OCI-LY7 (cell line): Measurements from ENCODE around the gene GMDS. TPM values are rescaled to one million over a fixed set of nuclear protein-coding genes. Genes with fewer than 3 reads are reported as not detected.

Source experiments
- BruUV-seq: library from RNA; stranded (reverse); fragments of 400-500 nt; replicated peaks from 2 replicates; lab custom pipeline; 2021; lab: Mats Ljungman, UMichigan
- CTCF ChIA-PET: fragments of 300-600 bp; sonication (Branson Sonifier 250); formaldehyde crosslinking; loops from one replicate; lab custom pipeline; 2022; ENCODE audit warnings: antibody characterized with exemption; ENCODE audit not compliant: unreplicated experiment; lab: Charles Lee
- POLR2A ChIA-PET: fragments of 300-600 bp; sonication (Branson Sonifier 250); formaldehyde crosslinking; loops from one replicate; lab custom pipeline; 2022; ENCODE audit warnings: antibody characterized with exemption; lab: Charles Lee
- DNase-seq: peaks from one replicate; pipeline ENCODE4 v3.0.0-alpha.2; 2015; ENCODE audit warnings: low spot score
- H2AFZ ChIP-seq: fragments of 200-600 bp; sonication (generic), shearing (Covaris generic); 2 replicates; pipeline ENCODE4 v1.6.1; 2014; ENCODE audit warnings: mild to moderate bottlenecking, antibody characterized with exemption, low read length, moderate library complexity
- H3K27ac ChIP-seq: fragments of 200-600 bp; sonication (generic); 2 replicates; pipeline ENCODE4 v1.5.1; 2014; ENCODE audit warnings: mixed run types, low read depth, mild to moderate bottlenecking, moderate library complexity, low read length, inconsistent platforms; ENCODE audit not compliant: poor library complexity, severe bottlenecking
- H3K36me3 ChIP-seq: fragments of 200-600 bp; sonication (generic); 2 replicates; pipeline ENCODE4 v1.6.1; 2014; ENCODE audit warnings: mild to moderate bottlenecking, antibody characterized with exemption, low read length, moderate library complexity, mixed read lengths; ENCODE audit not compliant: insufficient read depth
- H3K4me1 ChIP-seq: fragments of 200-600 bp; sonication (generic); 2 replicates; pipeline ENCODE4 v1.5.1; 2014; ENCODE audit warnings: mild to moderate bottlenecking, low read length; ENCODE audit not compliant: insufficient read depth, poor library complexity, severe bottlenecking
- H3K4me2 ChIP-seq: fragments of 200-600 bp; sonication (generic); 2 replicates; pipeline ENCODE4 v1.6.1; 2014; ENCODE audit warnings: mild to moderate bottlenecking, low read length
- H3K4me3 ChIP-seq: fragments of 200-600 bp; sonication (generic); 2 replicates; pipeline ENCODE4 v1.5.1; 2014; ENCODE audit warnings: mild to moderate bottlenecking, low read depth, low read length; ENCODE audit not compliant: poor library complexity, severe bottlenecking
- H3K79me2 ChIP-seq: fragments of 200-600 bp; sonication (generic); 2 replicates; pipeline ENCODE4 v1.6.1; 2016; ENCODE audit warnings: low read depth, mild to moderate bottlenecking, low read length, moderate library complexity, mixed read lengths; ENCODE audit not compliant: insufficient read depth
- H3K9me2 ChIP-seq: fragments of 200-600 bp; sonication (generic); 2 replicates; pipeline ENCODE4 v1.6.1; 2016; ENCODE audit warnings: mild to moderate bottlenecking, low read length, mixed read lengths; ENCODE audit not compliant: insufficient read depth
- H3K9me3 ChIP-seq: fragments of 200-600 bp; sonication (generic); 2 replicates; pipeline ENCODE4 v1.6.1; 2014; ENCODE audit warnings: mild to moderate bottlenecking, mixed run types, low read length, mixed read lengths
- H4K20me1 ChIP-seq: fragments of 200-600 bp; sonication (generic); 2 replicates; pipeline ENCODE4 v1.6.1; 2014; ENCODE audit warnings: mild to moderate bottlenecking, antibody characterized with exemption, low read length, moderate library complexity, mixed read lengths; ENCODE audit not compliant: insufficient read depth
- EZH2phosphoT487 ChIP-seq: fragments of 200-600 bp; sonication (generic); IDR thresholded peaks from 2 replicates; pipeline ENCODE4 v1.6.1; 2018; ENCODE audit warnings: low read depth, borderline replicate concordance, mild to moderate bottlenecking, mixed run types, antibody characterized with exemption, low read length, moderate library complexity, mixed read lengths
- intact Hi-C: fragments of 100-400 bp; cut with micrococcal nuclease; formaldehyde crosslinking; loops from one replicate; pipeline ENCODE4 v1.10.0; 2022; ENCODE audit not compliant: unreplicated experiment
- total RNA-seq, 2 experiments: library from RNA; depleted of rRNA in 1 of 2; stranded (reverse); fragments of >200 nt in 1 of 2; shearing (Covaris generic) in 1 of 2; gene quantifications; 2 replicates each; pipeline ENCODE4 v1.2.3, GENCODE V29; 2014 to 2022
- TF ChIP-seq, protein P1 (sequence below): fragments of 200-600 bp; sonication (generic); conservative IDR thresholded peaks from 2 replicates; pipeline ENCODE4 v1.5.1; 2014; ENCODE audit warnings: mild to moderate bottlenecking, antibody characterized with exemption, low read length, moderate library complexity, mixed read lengths

Gene GMDS
- total RNA-seq, 2 experiments from 2014 or later = 9.9 to 26.8 TPM

DNA sequence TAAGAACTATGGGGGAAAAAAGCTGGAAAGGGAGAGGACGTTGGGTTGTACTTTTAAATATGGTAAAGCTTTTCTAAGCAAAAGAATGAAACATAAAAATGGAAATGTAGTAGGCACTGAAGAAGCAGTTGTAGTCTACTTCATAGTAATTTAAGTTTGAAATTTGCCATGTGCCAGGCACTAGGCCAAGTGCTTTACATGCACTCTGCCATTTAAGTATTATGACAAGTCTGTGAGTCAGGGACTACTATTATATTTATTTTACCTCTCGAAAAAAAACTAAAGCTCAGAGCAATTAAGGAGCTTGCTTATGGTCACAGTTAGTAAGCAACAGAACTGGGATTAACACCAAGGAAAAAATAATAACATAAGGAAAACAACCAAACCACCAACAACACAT is 257.8 kb downstream of the GMDS start:
- Histone ChIP-seq H3K4me3 (no peak overlapping the region), H3K4me2 (no peak overlapping the region), H3K9me2 (no peaks in the 10 kb centered on the region), H4K20me1 (no peaks in the 10 kb centered on the region), H3K9me3 (no peaks in the 10 kb centered on the region), H3K79me2 (no peaks in the 10 kb centered on the region), H2AFZ (no peak overlapping the region), H3K36me3 (no peaks in the 10 kb centered on the region), H3K4me1 (no peaks in the 10 kb centered on the region), H3K27ac (no peak overlapping the region)
- intact Hi-C loops = no loop called here
- ChIA-PET CTCF (no interaction called here), POLR2A (interaction anchor here (0.9 to 1.6 kb wide), 3 partner anchors 9 to 221 kb away, joined by 4 to 5 read pairs (median 4); no protein-coding TSS in a partner anchor)
- no TSS peak for BruUV-seq
- TF ChIP-seq, protein P1, sequence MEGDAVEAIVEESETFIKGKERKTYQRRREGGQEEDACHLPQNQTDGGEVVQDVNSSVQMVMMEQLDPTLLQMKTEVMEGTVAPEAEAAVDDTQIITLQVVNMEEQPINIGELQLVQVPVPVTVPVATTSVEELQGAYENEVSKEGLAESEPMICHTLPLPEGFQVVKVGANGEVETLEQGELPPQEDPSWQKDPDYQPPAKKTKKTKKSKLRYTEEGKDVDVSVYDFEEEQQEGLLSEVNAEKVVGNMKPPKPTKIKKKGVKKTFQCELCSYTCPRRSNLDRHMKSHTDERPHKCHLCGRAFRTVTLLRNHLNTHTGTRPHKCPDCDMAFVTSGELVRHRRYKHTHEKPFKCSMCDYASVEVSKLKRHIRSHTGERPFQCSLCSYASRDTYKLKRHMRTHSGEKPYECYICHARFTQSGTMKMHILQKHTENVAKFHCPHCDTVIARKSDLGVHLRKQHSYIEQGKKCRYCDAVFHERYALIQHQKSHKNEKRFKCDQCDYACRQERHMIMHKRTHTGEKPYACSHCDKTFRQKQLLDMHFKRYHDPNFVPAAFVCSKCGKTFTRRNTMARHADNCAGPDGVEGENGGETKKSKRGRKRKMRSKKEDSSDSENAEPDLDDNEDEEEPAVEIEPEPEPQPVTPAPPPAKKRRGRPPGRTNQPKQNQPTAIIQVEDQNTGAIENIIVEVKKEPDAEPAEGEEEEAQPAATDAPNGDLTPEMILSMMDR = no peak
- DNase-seq = no peak

DNA sequence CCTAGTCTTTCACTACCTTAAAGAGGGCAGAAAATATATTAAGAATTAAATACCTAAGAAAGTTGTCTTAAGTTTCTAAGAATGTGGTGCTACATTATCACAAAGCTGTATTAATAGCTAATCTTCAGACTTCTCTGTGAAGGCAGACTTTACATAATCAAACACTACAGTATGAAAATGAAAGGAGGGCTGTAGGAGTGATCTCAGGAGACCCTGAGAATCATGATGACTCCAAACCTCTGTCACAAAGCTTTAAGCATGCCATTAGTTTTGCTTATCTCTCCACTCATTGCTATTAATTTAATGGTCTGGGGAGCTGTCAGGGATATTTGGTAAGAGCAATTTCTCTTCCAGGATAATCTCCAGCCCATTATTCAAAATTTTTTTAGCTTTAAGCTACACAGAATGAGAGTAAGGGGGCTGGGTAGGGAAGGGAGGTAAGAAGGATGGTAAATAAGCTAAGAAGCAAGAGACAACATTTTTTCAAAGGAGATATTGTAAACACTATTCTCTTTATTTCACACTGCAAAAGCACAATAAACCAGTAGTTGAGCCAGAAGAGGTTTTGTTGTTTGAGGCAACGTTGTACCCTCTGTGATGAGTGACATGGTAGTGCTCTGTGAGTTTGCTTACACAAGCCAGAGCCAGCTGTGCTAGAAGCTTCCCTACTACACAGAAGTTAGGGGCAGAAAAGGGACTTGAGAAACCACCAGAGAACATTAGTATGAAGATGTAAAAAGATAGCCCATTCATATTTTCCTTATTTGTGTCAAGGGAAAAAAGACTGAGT is 258.8 kb downstream of the GMDS start:
- Histone ChIP-seq H3K27ac (no peak overlapping the region), H3K4me2 (no peak overlapping the region), H3K4me3 (no peak overlapping the region), H2AFZ (no peak overlapping the region), H3K4me1 (no peaks in the 10 kb centered on the region), H3K36me3 (no peaks in the 10 kb centered on the region), H3K9me2 (no peaks in the 10 kb centered on the region), H4K20me1 (no peaks in the 10 kb centered on the region), H3K9me3 (no peaks in the 10 kb centered on the region), H3K79me2 (no peaks in the 10 kb centered on the region)
- no TSS peak for BruUV-seq
- CTCF ChIA-PET = no interaction called here
- TF ChIP-seq, protein P1 = no peak
- no peak for TF ChIP-seq EZH2phosphoT487
- POLR2A ChIA-PET = interaction anchor here (0.5 to 1.6 kb wide), 5 partner anchors 8 to 331 kb away, joined by 3 to 4 read pairs (median 3); no protein-coding TSS in a partner anchor
- intact Hi-C loops = no loop called here
- DNase-seq = no peak
